GM19372 (cell line): ENCODE data around the gene GPR107.
"Not testable (repeated sequence)": the region's sequence is repeated elsewhere in the genome, so short reads cannot be mapped to it uniquely, and the experiment has no call there.

Source experiments
- ATAC-seq: cut with Tn5 transposase; IDR thresholded peaks from one replicate; pipeline ENCODE4 v1.9.1; 2021; ENCODE audit warnings: mild to moderate bottlenecking, low read depth, moderate library complexity; ENCODE audit not compliant: unreplicated experiment

GPR107 gene

GRCh38 chr9:130053504-130054324, at the start of gene GPR107:
TSS of gene GPR107 (plus strand) at chr9:130053906. CDS start at chr9:130053933, 27 bp downstream.
- peak; percentile 79 for ATAC-seq

- ATAC-seq = no peak
Measured at GRCh38 chr9:130003943-130004552, 49.7 kb upstream of the GPR107 start.

GRCh38 chr9:130006952-130007351, 46.8 kb upstream of the GPR107 start:
- not testable (repeated sequence) for ATAC-seq

- no peak for ATAC-seq
Measured at GRCh38 chr9:130008538-130008937, 45.2 kb upstream of the GPR107 start.

GRCh38 chr9:130009546-130009945, 44.2 kb upstream of the GPR107 start:
- ATAC-seq = not testable (repeated sequence)

GRCh38 chr9:130010151-130010988, 43.3 kb upstream of the GPR107 start:
- ATAC-seq = no peak

GRCh38 chr9:130013326-130013725, 40.4 kb upstream of the GPR107 start:
- ATAC-seq = no peak

- ATAC-seq = no peak
Measured at GRCh38 chr9:130015353-130016019, 38.2 kb upstream of the GPR107 start.

GRCh38 chr9:130017076-130017475, 36.6 kb upstream of the GPR107 start:
- no peak for ATAC-seq

GRCh38 chr9:130017510-130017909, 36.2 kb upstream of the GPR107 start:
- not testable (repeated sequence) for ATAC-seq

GRCh38 chr9:130018265-130018664, 35.4 kb upstream of the GPR107 start:
- ATAC-seq = no peak

- no peak for ATAC-seq
Measured at GRCh38 chr9:130020618-130021017, 33.1 kb upstream of the GPR107 start.

- no peak for ATAC-seq
Measured at GRCh38 chr9:130021123-130021522, 32.6 kb upstream of the GPR107 start.

GRCh38 chr9:130021842-130022241, 31.9 kb upstream of the GPR107 start:
- not testable (repeated sequence) for ATAC-seq

GRCh38 chr9:130022566-130023143, 31.1 kb upstream of the GPR107 start:
- no peak for ATAC-seq

- no peak for ATAC-seq
Measured at GRCh38 chr9:130023144-130023787, 30.4 kb upstream of the GPR107 start.

- ATAC-seq = no peak
Measured at GRCh38 chr9:130023994-130024596, 29.6 kb upstream of the GPR107 start.

- ATAC-seq = no peak
Measured at GRCh38 chr9:130024597-130024994, 29.1 kb upstream of the GPR107 start.
